M059J (cell line): ENCODE measurements around the gene DENND1C. TPM values are rescaled to one million over a fixed set of nuclear protein-coding genes. Genes with fewer than 3 reads are reported as not detected.
A peak's percentile ranks its signal among the peaks of the same experiment; 100 is the strongest.
"Not testable (repeated sequence)": the region's sequence is repeated elsewhere in the genome, so short reads cannot be mapped to it uniquely, and the experiment has no call there.

ENCODE experiments used
- DNase-seq: peaks from one replicate; pipeline ENCODE4 v3.0.0-alpha.2; 2012; ENCODE audit warnings: low read depth
- total RNA-seq: library from RNA; depleted of rRNA; stranded (reverse); fragments of >200 nt; shearing (Covaris generic); gene quantifications from 2 replicates; pipeline ENCODE4 v1.2.3, GENCODE V29; 2014

DENND1C gene
- total RNA-seq, 1 experiment from 2014 or later = not detected

- no peak for DNase-seq
These were observed 27.8 kb upstream of the DENND1C start for GRCh38 chr19:6509118-6509971.

- DNase-seq = not testable (repeated sequence)
These were observed 26.6 kb upstream of the DENND1C start for GRCh38 chr19:6508028-6508771.

- DNase-seq = no peak
These were observed 22.0 kb upstream of the DENND1C start for GRCh38 chr19:6503407-6504201.

GRCh38 chr19:6501740-6502648, 20.4 kb upstream of the DENND1C start, which contains the start of gene TUBB4A:
TUBB4A (minus strand) TSS chr19:6502309; CDS start chr19:6502212, 97 bp downstream.
- DNase-seq = no peak

- DNase-seq = no peak
These were observed 19.5 kb upstream of the DENND1C start for GRCh38 chr19:6500837-6501739.

GRCh38 chr19:6499052-6499790, 17.6 kb upstream of the DENND1C start:
- DNase-seq = no peak

- DNase-seq = no peak
These were observed 16.9 kb upstream of the DENND1C start for GRCh38 chr19:6498294-6499036.

GRCh38 chr19:6495947-6496346, 14.4 kb upstream of the DENND1C start:
- DNase-seq = no peak

- DNase-seq = no peak
These were observed 12.9 kb upstream of the DENND1C start for GRCh38 chr19:6494438-6495036.

GRCh38 chr19:6491802-6492592, 10.4 kb upstream of the DENND1C start:
- DNase-seq = peak; percentile 51

GRCh38 chr19:6490134-6490533, 8.5 kb upstream of the DENND1C start:
- no peak for DNase-seq

GRCh38 chr19:6489278-6490061, 7.9 kb upstream of the DENND1C start:
- no peak for DNase-seq

- no peak for DNase-seq
These were observed 3.2 kb upstream of the DENND1C start for GRCh38 chr19:6484831-6485230.

- DNase-seq = no peak
These were observed 2.6 kb upstream of the DENND1C start for GRCh38 chr19:6484230-6484629.

GRCh38 chr19:6483235-6483634, 1.6 kb upstream of the DENND1C start:
- DNase-seq = no peak

GRCh38 chr19:6482343-6482686, 728 bp upstream of the DENND1C start:
- no peak for DNase-seq
